Myocyte (in vitro differentiated cells): Measurements from ENCODE around the gene DRC1. TPM values are rescaled to one million over a fixed set of nuclear protein-coding genes. Genes with fewer than 3 reads are reported as not detected.

ENCODE experiments used
- DNase-seq: peaks from one replicate; pipeline ENCODE4 v3.0.0-alpha.2; 2012; ENCODE audit warnings: low read depth
- total RNA-seq: library from RNA; depleted of rRNA; stranded (reverse); fragments of >200 nt; gene quantifications from 2 replicates; pipeline ENCODE4 v1.2.3, GENCODE V29; 2014

The DRC1 gene
- total RNA-seq, 1 donor from 2014 or later: 0.21 TPM

DNA sequence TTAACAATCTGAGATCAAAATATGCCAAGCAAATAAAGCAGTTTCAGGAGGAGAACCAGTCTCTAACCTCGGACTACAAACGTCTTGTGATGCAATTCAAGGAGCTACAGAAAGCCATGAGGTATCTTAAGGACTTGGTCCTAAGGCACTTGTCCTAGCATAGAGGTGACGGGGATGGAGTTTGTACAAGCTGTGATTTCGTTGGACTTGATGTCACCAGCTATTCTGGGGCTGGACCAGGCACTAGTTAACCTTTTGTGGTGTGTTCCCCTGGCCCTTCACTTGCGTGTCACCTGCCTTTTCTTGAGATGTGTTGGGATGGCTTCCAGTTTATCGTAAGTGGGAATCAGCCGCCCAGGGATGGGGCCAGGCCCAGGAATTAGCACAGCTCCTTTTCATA lies 42.5 kb downstream of the DRC1 start:
- DNase-seq: no peak

DNA sequence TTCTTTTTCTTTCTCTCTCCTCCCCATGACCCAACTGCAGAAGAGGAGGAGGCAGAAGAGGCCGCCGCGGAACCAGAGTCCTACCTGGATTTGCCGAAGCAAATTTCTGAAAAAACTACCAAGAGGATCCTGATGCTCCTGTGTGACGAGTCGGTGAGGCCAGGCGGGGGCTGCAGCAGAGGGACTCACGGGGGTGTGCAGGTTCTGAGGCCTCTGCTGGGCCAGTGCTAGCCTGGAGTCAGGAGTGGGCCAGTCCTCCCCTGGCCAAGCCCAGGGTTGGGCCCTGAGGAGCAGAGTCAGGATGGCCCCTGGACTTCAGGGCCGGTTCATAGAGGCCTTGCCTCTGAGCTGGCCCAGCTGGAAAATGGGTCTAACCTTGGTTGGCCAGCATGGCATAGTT lies 46.9 kb downstream of the DRC1 start:
- DNase-seq: no peak

DNA sequence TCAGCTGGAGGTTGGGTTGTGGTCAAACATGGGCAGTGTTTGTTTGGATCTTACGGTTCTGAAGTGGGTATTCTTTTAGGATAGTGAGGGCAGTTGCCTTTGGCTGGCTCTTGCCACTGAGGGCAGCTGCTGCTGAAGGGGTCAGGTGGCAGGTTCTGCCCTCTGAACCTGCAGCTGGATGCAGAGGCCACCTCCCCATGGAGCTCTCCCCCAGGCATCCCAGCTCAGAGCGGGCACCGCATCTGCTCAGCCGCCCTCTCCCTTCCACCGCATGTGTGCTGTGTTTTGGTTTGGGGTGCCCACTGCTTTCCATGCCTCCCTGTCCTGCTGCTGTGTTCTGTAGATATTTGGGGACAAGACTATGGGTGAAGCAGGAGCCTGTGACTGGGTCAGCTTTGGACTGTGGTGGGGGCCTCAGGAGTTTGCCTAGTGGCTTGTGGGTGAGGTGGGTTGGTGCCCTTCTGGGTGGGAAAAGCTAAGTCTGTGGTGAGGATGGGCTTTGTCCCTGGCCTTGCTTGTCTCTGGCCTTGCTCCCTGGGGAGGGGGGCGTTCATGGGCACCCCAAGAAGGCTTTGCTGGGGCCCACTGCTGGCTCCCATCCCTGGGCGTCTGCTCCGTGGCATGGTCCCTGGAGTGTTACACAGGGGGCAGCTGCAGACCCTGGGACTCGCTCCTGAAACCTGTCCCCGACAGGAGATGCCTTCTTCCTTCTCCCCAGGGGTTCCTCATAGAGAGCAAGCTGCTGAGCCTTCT lies 47.7 kb downstream of the DRC1 start:
- DNase-seq: no peak

DNA sequence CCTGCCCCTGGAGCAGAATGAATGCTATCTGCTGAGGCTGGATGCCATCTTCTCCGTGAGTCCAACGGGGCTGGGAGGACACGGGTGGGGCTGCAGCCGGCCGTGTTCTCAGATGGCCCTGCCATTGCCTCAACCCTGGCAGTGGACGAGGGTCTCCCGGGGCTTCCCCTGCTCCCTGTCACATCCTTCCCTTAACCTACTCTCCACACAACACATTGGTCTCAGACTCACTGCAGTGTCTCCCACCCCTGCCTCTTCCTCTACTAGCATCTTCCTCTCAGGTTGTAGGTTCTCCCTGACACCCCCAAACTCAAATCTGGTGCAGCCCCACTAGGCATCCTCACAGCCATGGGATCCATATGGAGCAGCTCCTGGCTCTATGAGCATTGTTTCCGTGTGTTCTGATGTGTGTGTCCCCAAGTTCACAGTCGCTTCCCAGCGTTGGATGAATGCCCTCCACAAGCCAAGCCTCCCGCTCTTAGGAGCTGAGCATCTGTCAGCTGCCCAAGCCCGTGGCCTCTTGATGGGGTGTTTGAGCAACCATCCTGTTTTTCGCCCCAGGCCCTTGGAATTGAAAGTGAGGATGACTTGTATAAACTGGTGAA lies 48.4 kb downstream of the DRC1 start:
- DNase-seq: no peak

DNA sequence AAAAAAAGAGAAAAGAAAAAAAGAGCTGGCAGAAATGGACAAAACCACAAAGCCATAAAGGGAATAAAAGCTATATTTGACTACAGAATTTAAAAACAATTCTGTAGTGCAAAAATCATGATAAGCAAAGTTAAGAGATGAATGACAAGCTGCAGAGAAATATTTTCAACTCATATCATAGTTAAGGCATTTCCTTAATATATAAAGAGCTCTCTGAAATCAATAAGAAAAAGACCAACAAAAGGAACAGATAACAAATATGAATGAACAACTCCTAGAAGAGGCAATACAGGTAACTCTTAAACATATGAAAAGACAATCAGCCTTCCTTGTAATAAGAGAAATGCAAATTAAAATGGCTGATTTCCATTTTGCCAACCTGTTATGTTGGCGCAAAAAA lies 50.0 kb downstream of the DRC1 start:
- no peak for DNase-seq

DNA sequence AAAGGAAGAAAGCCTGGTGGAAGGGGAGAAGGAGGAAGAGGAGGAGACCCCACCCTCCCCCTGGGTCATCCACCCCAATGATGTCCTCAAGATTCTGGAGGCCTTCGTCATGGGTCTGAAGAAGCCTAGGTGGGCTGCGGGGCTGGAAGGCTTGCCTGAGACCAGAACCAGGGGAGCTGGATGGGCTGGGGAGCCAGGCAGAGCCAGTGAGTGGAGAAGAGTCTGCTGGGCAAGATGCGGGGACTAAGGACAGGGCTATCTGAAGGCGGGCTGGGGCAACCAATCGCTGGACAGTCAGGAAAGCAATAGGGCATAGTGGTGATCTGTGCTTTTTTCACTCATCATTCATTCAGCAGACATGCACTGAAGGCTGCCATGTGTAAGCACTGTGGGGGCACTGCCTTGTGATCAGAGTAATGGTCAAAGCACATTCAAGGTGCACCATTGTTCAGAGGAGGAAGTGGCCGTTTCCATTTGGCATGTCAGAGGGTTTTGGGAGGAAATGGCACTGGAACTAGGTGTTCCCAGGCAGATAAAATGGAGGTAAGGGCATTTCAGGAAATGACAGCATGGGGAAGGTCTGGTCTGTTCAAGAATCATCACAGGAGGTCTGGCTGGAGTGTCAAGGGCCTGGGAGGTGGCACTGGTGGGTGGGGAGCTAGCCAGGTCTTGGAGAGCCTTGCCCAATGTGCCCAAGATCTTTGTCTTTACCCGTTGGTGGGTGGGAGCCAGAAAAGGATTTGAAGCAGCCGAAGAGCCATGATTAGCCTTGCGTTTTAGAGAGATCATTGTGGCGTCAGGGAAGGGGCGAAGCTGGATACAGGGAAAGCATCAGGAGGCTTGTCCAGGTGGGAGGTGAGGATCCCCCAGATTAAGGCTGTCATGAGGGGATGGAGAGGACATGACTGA lies 52.0 kb downstream of the DRC1 start:
- DNase-seq: no peak

DNA sequence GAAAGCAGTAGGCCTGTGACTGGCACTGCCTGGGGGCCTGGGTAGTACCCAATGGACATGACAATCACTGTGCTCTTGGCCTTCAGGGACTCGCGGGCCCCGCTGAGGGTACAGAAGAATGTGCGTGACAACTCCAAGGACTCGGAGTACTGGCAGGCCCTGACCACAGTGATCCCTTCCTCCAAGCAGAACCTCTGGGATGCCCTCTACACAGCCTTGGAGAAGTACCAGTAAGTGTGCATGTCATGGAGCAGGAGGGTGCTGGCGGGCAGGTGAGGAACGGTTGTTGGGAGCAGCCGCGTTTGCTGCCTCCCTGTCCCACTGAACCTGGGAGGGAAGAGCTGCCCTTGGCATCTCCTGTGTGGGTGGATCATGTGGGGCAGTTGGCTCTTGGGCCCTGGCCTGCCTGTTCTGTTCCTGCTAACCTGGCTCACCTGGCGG lies 52.9 kb downstream of the DRC1 start:
- no peak for DNase-seq

DNA sequence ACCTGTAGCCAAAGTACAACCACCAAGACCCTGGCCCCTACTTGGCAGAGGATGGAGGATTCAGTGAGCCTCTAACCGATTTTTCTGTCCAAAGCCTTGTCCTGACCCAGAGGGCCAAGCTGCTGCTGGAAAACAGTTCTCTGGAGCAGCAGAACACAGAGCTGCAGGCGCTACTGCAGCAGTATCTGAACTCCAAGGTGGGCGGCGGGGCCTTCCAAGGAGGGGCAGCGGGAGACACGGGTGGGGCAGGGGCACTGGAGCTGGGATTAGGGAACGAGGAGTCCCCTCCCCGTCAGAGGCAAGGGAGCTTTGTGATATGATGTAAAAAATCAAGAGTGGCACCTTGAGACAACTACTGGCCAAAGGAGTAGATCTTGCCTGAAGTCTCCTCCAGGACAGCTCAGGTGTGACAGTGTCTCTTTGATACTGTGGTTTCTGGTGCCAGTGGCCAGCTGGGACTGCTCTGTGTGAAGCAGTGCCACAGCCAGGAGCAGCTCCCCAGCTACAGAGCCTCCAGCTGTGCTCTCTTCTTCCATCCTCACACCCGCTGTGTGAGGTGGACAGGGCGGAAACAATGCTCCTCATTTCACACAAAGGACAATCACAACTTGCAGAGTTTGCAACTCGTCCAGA lies 53.4 kb downstream of the DRC1 start:
- no peak for DNase-seq

DNA sequence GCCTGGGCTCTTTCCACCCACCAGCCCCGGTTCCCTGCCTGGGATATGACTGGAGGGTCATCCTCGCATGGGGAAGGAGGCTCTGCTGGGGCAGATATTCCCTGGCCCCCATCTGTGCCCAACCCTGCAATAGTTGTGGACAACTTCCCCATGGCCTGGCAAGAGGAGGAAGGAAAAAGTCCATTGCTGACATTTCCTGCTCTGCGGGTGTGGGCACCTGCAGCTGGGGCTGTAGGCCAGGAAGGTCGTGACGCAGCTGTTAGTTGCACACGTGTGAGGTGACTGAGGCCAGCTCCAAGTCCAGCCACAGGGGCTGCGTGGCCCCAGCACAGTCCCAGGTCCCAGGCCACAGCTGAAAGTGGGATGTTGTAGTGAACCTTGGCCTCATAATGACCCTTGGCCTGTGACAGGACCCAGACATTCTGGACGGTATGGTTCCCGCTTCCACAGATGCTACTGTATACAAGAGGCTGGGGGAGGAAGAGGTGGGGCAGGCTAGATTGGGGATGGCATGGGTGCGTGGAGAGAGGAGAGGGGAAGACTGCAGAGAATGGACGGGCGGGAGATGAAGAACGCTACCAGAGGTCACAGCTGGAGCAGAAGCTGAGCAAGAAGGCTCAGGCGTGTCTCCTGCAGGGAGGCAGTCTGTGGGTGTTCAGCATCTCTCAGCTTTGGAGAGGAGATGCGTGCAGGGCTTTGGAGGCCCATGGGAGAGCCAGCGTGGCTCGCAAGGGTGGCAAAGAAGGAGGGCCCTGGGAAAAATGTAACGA lies 54.1 kb downstream of the DRC1 start:
- no peak for DNase-seq

DNA sequence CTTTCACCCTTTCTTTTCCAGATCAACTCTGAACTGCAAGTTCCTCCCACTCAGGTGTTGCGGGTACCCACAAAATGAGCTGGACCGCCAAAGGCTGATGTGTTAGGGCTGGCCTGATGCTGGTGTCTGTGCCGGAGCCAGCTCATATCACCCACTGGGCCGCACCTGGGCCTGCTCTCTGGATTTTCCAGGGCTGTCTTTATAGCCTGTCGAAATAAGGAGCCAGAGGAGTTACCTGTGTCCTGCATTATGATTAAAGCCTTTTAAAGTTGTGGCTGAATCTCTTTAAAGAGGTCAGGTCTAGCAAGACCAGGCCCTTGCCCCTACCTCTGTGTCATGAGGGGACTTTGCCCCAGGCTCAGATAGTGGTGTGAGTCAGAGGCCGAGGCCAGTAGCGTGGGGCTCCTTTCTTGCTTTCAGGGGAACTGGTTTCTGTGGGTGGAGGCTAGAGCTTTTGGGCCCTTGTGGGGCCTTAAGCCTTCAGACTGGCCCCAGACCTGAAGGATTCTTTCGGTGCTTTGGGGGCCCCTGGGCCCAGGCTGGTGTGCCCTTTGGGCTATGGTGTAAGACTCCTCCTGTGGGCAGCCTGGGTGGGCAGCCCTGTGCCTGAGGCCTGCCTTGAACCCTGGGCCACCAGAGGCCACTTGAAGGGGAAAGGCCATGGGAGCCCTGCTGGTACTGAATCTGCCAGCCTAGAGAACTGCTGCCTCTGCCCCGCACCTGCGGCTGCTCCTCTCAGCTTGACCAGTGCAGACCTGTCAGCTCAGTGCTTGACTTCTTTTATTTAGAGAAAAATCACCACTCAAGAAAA lies 54.9 kb downstream of the DRC1 start:
- DNase-seq: no peak

DNA sequence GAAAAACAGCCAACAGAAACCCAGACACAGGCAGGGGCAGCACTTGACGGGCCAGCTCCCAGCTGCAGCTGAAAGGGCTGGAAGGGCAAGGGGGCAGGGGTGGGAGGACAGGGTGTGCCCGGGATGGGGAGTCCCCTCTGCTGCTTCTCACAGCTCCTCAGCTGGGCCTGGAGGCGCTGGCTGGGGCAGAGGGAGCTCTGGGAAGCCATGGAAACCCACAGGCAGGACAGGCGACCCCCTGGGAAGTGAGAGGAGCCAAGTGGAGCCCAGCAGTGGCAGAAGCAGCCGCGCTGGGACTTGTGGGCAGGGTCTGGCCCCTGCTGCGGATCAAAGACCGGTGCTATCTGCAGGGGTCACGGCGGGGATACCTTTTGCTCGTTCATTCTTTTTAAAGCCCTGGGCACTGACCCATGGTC lies 55.5 kb downstream of the DRC1 start:
- DNase-seq: no peak

DNA sequence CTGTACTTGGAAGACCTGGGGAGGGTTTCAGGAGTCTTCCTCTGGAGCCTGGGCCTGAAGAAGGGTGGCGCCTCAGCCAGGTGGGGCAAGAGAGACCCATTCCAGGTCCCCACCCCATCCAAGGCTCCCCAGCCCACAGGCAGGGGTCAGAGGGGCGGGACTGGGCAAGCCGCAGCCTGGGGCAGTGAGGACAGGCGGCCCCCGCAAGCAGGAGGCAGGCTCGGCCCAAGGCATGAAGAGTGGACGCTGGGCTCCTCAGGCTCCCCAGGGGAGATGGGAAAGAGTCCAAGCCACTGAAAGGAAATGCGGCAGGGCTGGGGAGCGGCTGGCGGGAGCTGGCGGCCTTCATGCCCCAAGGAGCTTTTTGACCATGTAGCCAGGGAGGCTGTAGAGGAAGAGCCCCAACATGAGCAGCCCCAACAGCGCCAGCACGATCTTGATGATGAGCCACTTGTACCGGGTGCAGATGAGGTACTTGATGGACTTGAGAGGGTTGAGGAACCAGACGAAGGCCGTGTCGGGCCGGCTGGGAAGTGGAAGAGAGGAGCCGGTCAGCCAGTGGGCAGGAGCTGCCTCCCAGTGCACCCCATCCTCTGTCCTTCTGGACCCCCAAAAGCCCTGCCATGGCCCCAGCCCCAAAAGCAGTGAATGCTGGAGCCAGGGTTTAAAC lies 56.1 kb downstream of the DRC1 start:
- DNase-seq: no peak

DNA sequence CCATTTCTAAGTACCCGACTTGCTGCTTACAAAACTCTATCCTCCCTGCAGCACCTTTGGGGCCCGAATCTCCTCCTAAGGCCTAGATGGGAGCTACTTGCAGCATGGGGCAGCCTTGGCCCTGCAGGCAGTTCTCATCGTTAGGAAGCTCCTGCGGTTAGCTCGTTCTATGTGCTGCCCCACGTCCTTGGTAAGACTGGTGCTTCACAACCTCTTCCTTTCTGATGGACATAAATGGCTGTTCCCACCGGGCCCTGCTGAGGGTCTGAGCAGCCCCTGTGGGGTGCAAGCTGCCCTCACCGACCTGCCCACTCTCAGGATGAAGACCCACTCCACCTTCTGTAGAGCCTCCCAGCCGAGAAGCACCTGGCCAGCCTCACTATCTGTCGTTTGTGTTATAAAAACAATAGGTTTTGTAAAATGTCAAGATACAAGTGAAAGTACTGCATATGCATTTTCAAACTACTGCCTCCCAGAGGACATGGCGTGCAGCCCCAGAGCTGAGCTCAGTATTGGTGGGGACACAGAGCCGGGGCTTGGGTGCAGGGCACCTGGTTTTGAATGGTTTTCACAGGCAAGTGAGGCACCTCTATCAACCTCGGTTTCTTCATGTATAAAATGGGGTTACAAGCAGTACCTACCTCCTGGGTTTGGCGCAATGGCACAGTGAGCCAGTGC lies 56.8 kb downstream of the DRC1 start:
- no peak for DNase-seq

DNA sequence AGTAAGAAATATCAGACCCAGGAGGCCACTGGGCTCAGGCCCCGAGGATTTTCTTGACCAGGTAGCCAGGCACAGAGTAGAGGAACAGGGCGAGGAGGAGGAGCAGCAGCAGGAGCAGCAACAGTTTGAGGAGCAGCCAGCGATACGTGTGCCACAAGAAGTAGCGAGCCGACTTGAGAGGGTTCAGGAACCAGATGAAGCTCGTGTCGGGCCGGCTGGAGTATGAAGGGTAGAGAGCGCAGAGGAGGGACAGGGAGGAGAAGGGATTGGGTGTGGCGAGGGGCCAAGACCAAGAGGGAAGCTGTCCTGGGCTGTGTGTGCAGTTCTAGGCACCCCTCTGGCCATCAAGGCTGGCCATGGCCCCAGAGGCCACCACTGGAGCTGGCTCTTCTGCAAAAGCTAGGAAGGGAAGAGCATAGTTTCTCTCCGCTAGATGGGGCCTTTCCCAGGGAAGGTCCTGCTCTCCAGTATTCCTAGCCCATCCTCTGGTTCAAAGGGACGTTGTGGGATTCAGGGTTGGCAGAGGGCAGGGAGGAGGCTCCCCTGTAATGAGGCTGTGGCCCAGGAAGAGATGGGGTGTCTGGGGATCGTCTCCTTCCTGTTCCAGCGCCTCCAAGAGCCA lies 58.4 kb downstream of the DRC1 start:
- DNase-seq: no peak

DNA sequence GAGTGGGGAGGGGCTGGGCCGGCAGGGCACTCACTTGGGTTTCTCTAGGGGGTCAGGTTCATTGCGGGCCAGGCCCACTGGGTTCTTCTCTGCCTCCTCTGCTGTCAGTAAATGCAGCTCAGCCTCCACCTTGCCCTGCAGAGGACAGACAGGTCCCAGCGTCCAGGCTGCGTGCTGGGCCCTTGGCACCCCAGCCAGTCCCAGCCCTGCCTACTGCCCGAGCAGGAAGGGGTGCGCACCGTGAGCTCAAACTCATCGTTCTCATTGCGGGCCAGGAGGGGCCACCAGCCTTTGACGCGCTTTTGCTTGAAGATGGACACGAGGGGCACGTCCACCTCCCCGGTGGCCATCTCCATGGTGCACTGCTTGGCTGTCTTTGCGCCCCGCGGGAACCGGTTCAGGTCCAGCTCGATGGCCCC lies 58.9 kb downstream of the DRC1 start:
- DNase-seq: no peak

DNA sequence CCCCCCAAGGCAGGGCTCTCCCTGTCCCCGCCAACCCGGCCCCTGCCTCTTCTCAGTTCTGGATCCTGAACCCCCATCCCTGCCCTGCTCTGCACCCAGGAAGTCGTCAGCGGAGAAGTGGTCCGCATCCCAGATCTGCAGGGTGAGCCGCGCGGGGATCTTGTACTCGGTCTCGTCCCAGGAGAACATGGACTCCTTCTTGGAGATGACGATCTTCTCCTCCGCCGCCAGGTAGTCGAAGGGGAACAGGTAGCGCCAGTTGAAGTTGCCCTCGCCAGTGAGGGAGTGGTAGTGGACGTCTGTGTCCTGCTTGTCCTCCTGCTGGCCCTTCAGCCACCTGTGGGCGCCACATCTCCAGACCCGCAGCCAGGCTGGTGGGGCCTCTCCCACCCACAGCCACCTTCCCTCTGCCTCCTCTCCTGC lies 59.9 kb downstream of the DRC1 start:
- DNase-seq: no peak

DNA sequence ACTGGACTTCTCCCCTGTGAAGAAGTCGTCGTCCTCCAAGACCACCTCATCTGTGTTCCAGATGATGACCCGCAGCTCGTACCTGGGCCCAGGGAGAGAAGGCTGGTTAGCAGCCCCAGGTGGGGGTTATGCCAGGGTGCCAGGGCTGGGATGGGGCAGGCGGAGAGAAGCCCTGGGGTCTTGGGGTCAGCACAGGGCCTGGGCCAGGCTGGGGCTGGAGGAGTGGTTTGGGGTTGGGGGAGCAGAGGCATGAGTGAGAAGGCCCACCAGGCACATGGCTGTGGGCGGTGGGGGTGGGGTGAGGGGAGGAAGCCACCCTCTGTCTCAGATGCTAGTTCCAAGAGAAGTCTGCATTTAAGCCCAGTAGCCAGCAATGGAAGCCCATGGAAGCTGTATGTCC lies 60.4 kb downstream of the DRC1 start:
- DNase-seq: no peak

DNA sequence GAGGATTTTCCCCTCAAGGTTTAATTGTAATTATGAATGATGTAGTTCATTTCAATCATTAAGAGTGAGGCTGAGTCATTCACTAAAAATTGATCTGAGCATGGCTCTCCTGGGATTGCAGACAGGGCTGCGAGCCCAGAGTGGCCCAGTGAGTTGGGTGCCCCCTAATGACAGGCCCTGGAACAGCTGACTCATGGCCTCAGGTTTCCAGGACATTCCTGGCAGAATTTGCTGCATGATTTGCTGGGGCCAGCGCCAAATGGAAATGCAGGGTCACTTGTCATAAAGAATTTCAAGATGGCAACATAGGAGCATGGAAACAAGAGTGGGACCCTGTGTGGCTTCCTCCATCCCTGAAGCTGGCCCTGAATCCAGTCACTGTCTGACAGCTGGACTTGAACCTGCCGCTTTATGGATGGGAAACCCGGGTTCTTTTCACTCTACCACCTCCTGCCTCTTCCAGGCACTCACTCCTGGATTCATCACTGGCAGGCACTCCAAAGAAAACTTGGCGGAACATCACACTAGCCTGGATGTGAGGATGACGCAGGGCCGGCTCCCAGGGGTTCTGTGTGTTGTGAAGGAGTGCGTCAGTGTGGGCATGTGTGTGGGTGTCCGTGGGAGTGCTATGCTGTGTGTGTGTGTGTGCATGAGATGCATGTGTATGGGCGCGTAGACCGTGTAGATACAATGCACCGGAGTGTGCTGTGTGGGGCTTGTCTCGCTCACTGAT lies 61.0 kb downstream of the DRC1 start:
- DNase-seq: peak; percentile 68
